ENCODE measurements around the gene PHGDH. TPM values are rescaled to one million over a fixed set of nuclear protein-coding genes. Genes with fewer than 3 reads are reported as not detected.

Gene PHGDH
- total and polyA plus RNA-seq, 5 donors from 2014 or later: 1.5 to 6.6 (median 4.4) TPM

DNA sequence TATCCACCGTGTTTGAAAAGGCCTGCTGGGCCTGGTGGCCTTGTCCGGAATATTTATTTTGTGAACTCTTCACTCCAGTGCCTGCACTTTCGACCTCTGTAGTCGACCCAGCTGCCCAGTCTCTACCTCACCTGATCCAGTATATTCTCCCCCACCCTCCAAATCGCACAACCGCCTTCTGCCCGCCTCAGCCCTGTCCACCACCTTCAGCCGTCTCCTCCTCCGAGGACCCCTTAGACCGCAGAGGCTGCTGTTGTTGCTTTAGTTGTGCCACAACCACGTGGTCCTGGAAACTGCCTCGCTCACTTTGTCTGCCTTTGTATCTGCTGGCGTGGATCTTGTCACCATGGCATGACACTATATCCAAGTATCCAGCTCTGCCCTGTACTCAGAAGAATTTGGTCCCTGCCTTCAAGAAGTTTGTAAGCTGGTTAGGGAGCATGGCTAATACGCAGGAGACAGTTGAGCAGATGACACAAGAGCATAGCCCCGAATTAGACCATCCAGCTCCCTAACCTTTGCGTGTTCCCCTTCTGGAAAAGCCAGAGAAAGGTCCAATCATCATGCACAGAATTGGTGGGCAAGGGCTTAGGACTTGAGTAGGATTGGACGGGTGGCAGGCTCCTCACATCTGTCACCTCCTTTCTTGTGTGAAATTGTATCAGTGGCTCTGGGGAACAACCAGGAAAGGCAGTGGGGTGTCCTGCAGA lies 1.5 kb downstream of the PHGDH start:
- Histone ChIP-seq H3K4me1 (ENCODE audit: control insufficient read depth, insufficient read depth, low read length, poor library complexity, severe bottlenecking) (peaks cover 11% of the 10 kb centered on the region), H3K27ac (ENCODE audit: insufficient read depth, low read length, poor library complexity, severe bottlenecking) (no peak overlapping the region), H3K27me3 (ENCODE audit: control insufficient read depth, insufficient read depth, low read length) (peaks cover 7% of the 10 kb centered on the region), H3K36me3 (ENCODE audit: control insufficient read depth, insufficient read depth, low read length) (no peaks in the 10 kb centered on the region), H3K9me3 (ENCODE audit: control insufficient read depth in 2 of 2, low read length in 2 of 2) (no peaks in the 10 kb centered on the region), H3K4me3 (ENCODE audit: low read depth, low read length) (no peak overlapping the region)
- Mint-ChIP-seq H3K27ac (no peak overlapping the region), H3K4me1 (peaks cover 8 to 15% (median 10%) of the 10 kb centered on the region in 4 donors), H3K9me3 (peaks cover 0 to 2% (median 0%) of the 10 kb centered on the region in 7 donors), H3K36me3 (no peaks in the 10 kb centered on the region), H3K27me3 (peaks cover 39% of the 10 kb centered on the region), H3K4me3 (peak overlapping the region; percentile 39 to 93 (median 72))
- ATAC-seq (ENCODE audit: low read depth in 2 of 2) (no peak), DNase-seq (no peak)

DNA sequence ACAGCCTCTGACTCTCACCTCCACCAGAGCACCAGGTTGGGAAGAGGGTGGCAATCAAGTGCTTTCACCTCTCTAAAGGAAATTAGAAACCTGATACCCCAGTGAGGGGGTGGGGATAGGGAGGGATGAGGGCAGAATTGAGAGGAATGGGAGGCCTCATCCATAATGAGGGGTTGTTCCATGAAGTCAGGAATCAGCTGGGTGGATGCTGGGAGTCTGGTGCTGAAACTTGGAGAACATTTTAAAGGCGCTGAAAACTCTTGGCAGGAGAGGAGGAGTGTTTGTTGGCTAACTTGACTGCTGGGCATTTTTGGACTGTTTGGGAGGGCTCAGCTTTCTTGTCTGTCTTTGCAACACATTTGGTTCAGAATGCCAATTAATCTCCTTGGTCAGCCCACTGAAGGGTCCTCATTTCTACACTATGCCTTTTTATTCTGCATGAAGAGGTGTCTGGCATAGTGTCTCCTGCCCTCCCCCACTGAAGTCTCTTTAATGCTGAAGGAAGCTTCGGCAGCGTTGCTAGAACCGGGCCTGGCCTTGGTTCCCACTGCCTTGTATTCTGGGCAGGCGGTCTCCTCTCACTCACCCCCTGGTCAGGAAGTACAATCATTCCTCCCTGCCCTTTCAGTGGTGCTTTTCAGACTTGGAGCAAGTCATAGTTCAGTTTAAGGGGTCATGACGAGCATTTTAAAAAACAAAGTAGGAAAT lies 2.2 kb downstream of the PHGDH start:
- Histone ChIP-seq H3K4me1 (ENCODE audit: control insufficient read depth, insufficient read depth, low read length, poor library complexity, severe bottlenecking) (peaks cover 11% of the 10 kb centered on the region), H3K36me3 (ENCODE audit: control insufficient read depth, insufficient read depth, low read length) (no peaks in the 10 kb centered on the region), H3K27ac (ENCODE audit: insufficient read depth, low read length, poor library complexity, severe bottlenecking) (no peak overlapping the region), H3K4me3 (ENCODE audit: low read depth, low read length) (no peak overlapping the region), H3K27me3 (ENCODE audit: control insufficient read depth, insufficient read depth, low read length) (peaks cover 7% of the 10 kb centered on the region), H3K9me3 (ENCODE audit: control insufficient read depth in 2 of 2, low read length in 2 of 2) (no peaks in the 10 kb centered on the region)
- Mint-ChIP-seq H3K9me3 (peaks cover 0 to 2% (median 0%) of the 10 kb centered on the region in 7 donors), H3K27me3 (peaks cover 39% of the 10 kb centered on the region), H3K27ac (no peak overlapping the region), H3K36me3 (no peaks in the 10 kb centered on the region), H3K4me1 (peaks cover 8 to 15% (median 10%) of the 10 kb centered on the region in 4 donors), H3K4me3 (peak overlapping the region in 3 of 4 donors; percentile 13 to 93 (median 69))
- ATAC-seq (ENCODE audit: low read depth in 2 of 2) (no peak), DNase-seq (no peak)

DNA sequence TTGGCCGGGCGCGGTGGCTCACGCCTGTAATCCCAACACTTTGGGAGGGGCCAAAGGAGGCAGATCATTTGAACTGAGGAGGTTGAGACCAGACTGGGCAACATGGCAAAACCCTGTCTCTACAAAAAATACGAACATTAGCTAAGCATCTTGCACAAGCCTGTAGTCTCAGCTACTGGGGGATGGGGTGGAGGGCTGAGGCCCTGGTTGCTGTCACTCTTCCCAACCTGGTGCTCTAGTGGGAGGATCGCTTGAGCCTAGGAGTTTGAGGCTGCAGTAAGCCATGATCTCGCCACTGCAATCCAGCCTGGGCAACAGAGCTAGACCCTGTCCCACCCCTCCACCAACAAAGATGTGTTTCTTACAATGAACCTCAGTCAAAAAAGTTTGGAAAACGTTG lies 2.8 kb downstream of the PHGDH start:
- H3K27me3 ChIP-seq (ENCODE audit: control insufficient read depth, insufficient read depth, low read length): peaks cover 7% of the 10 kb centered on the region
- peaks cover 11% of the 10 kb centered on the region for H3K4me1 ChIP-seq (ENCODE audit: control insufficient read depth, insufficient read depth, low read length, poor library complexity, severe bottlenecking)
- H3K9me3 ChIP-seq (ENCODE audit: control insufficient read depth in 2 of 2, low read length in 2 of 2): no peaks in the 10 kb centered on the region
- DNase-seq: no peak
- no peak overlapping the region for H3K4me3 Mint-ChIP-seq
- no peaks in the 10 kb centered on the region for H3K36me3 ChIP-seq (ENCODE audit: control insufficient read depth, insufficient read depth, low read length)
- peaks cover 8 to 15% (median 10%) of the 10 kb centered on the region in 4 donors for H3K4me1 Mint-ChIP-seq
- no peak overlapping the region for H3K27ac Mint-ChIP-seq
- no peak for ATAC-seq (ENCODE audit: low read depth in 2 of 2)
- no peak overlapping the region for H3K4me3 ChIP-seq (ENCODE audit: low read depth, low read length)
- no peak overlapping the region for H3K27ac ChIP-seq (ENCODE audit: insufficient read depth, low read length, poor library complexity, severe bottlenecking)
- H3K36me3 Mint-ChIP-seq: no peaks in the 10 kb centered on the region
- H3K27me3 Mint-ChIP-seq: peaks cover 39% of the 10 kb centered on the region
- peaks cover 0 to 1% (median 0%) of the 10 kb centered on the region in 7 donors for H3K9me3 Mint-ChIP-seq

DNA sequence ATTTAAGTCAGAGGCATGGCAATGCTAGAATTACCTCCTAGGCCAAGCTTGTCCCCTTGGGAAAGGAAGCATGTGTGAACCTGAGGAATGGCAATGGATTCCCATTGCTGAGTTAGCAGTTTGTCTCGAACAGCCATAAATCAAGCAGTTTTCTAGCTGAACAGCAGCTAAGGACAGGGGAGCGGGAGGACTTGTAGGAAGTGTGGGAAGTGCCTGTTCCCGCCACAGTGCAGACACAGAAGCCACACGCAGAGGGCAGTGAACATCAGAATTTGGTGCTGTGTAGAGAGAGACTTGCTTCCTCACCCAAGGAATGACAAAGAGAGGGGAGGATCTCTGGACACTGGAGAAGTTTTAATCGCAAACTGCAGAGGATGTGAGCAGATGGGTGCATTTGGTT lies 3.8 kb downstream of the PHGDH start:
- H3K27ac ChIP-seq (ENCODE audit: insufficient read depth, low read length, poor library complexity, severe bottlenecking): no peak overlapping the region
- Mint-ChIP-seq H3K27me3 (peaks cover 30% of the 10 kb centered on the region), H3K4me3 (no peak overlapping the region), H3K36me3 (no peaks in the 10 kb centered on the region), H3K9me3 (peaks cover 0 to 1% (median 0%) of the 10 kb centered on the region in 7 donors), H3K27ac (peak overlapping the region in 1 of 3 donors; percentile 12), H3K4me1 (peaks cover 7 to 15% (median 10%) of the 10 kb centered on the region in 4 donors)
- no peaks in the 10 kb centered on the region for H3K36me3 ChIP-seq (ENCODE audit: control insufficient read depth, insufficient read depth, low read length)
- ATAC-seq (ENCODE audit: low read depth in 2 of 2) (no peak), DNase-seq (no peak)
- H3K9me3 ChIP-seq (ENCODE audit: control insufficient read depth in 2 of 2, low read length in 2 of 2): no peaks in the 10 kb centered on the region
- peaks cover 11% of the 10 kb centered on the region for H3K4me1 ChIP-seq (ENCODE audit: control insufficient read depth, insufficient read depth, low read length, poor library complexity, severe bottlenecking)
- H3K4me3 ChIP-seq (ENCODE audit: low read depth, low read length): no peak overlapping the region
- H3K27me3 ChIP-seq (ENCODE audit: control insufficient read depth, insufficient read depth, low read length): peaks cover 4% of the 10 kb centered on the region

DNA sequence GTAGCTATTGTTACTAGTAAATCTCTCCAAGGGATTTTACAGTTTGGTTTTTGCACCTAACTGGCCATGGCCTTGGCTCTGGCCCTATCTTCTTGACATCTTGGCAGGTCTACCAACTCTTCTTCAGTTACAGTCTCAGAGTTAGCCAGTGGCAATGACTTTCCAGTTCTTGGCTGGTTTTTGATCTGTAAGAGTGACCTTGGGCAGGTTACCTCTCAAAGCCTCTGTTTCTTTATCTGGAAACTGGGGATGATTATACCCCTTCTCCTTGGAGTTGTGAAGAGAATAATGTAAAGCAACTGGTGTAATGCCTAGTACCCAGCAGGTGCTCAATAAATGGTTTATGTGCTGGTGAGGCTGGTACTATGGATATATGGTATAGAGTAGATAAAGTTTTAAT lies 6.7 kb downstream of the PHGDH start:
- DNase-seq (no peak), ATAC-seq (ENCODE audit: low read depth in 2 of 2) (no peak)
- Histone ChIP-seq H3K27me3 (ENCODE audit: control insufficient read depth, insufficient read depth, low read length) (no peaks in the 10 kb centered on the region), H3K4me3 (ENCODE audit: low read depth, low read length) (no peak overlapping the region), H3K4me1 (ENCODE audit: control insufficient read depth, insufficient read depth, low read length, poor library complexity, severe bottlenecking) (no peaks in the 10 kb centered on the region), H3K27ac (ENCODE audit: insufficient read depth, low read length, poor library complexity, severe bottlenecking) (no peak overlapping the region), H3K9me3 (ENCODE audit: control insufficient read depth in 2 of 2, low read length in 2 of 2) (no peaks in the 10 kb centered on the region), H3K36me3 (ENCODE audit: control insufficient read depth, insufficient read depth, low read length) (no peaks in the 10 kb centered on the region)
- Mint-ChIP-seq H3K9me3 (peaks cover 0 to 1% (median 0%) of the 10 kb centered on the region in 7 donors), H3K27ac (no peak overlapping the region), H3K4me1 (peaks cover 0 to 1% (median 0%) of the 10 kb centered on the region in 4 donors), H3K36me3 (no peaks in the 10 kb centered on the region), H3K4me3 (no peak overlapping the region), H3K27me3 (peaks cover 8% of the 10 kb centered on the region)

DNA sequence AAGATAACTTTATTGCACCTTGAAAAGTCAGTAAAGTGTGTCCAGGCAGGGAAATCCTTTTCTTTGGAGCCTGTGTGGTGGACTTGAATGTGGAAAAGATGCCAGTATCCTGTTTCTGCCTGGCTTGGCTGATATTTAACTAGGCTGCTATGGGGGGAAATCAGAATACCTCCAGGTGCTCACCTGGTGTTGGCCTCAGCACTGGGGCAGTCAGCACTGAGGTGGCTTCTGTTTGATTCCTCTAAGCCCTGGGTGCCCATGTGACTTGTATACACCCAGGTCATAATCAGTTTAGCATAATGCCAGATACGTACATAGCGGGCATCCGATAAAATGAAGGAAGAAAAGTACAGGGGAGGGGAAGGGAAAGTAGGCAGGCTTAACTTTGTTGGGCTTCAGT lies 7.2 kb downstream of the PHGDH start:
- H3K4me3 ChIP-seq (ENCODE audit: low read depth, low read length): no peak overlapping the region
- no peak overlapping the region for H3K27ac Mint-ChIP-seq
- H3K4me3 Mint-ChIP-seq: no peak overlapping the region
- no peak overlapping the region for H3K27ac ChIP-seq (ENCODE audit: insufficient read depth, low read length, poor library complexity, severe bottlenecking)
- peaks cover 0 to 1% (median 0%) of the 10 kb centered on the region in 7 donors for H3K9me3 Mint-ChIP-seq
- no peaks in the 10 kb centered on the region for H3K4me1 Mint-ChIP-seq
- H3K9me3 ChIP-seq (ENCODE audit: control insufficient read depth in 2 of 2, low read length in 2 of 2): no peaks in the 10 kb centered on the region
- peaks cover 7% of the 10 kb centered on the region for H3K27me3 Mint-ChIP-seq
- DNase-seq (no peak), ATAC-seq (ENCODE audit: low read depth in 2 of 2) (no peak)
- no peaks in the 10 kb centered on the region for H3K27me3 ChIP-seq (ENCODE audit: control insufficient read depth, insufficient read depth, low read length)
- no peaks in the 10 kb centered on the region for H3K36me3 ChIP-seq (ENCODE audit: control insufficient read depth, insufficient read depth, low read length)
- H3K4me1 ChIP-seq (ENCODE audit: control insufficient read depth, insufficient read depth, low read length, poor library complexity, severe bottlenecking): no peaks in the 10 kb centered on the region
- no peaks in the 10 kb centered on the region for H3K36me3 Mint-ChIP-seq

DNA sequence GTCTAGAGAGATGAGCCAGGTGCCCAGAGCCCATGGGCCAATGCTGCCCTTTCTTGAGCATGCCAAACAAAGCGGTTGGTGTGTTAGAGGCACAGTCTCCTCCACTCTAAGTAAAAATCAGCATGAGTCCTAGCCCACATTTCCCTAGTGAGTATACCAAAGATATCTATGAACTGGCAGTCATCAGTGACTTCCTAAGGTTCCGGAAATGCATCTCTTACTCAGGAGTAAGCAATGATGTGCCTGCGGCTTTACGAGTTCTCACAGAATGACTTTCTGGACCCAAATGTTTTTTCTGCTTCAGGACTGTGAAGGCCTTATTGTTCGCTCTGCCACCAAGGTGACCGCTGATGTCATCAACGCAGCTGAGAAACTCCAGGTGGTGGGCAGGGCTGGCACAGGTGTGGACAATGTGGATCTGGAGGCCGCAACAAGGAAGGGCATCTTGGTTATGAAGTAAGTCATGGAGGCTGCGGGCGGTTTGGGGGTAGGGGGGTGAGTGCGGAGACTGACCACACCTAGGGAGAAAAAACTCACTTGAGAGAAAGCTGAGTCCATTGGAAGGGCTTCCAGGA lies 9.2 kb downstream of the PHGDH start:
- Mint-ChIP-seq H3K4me3 (no peak overlapping the region), H3K4me1 (no peaks in the 10 kb centered on the region), H3K27ac (no peak overlapping the region), H3K27me3 (peaks cover 4% of the 10 kb centered on the region), H3K9me3 (peaks cover 0 to 1% (median 0%) of the 10 kb centered on the region in 7 donors), H3K36me3 (no peaks in the 10 kb centered on the region)
- Histone ChIP-seq H3K4me1 (ENCODE audit: control insufficient read depth, insufficient read depth, low read length, poor library complexity, severe bottlenecking) (no peaks in the 10 kb centered on the region), H3K4me3 (ENCODE audit: low read depth, low read length) (no peak overlapping the region), H3K9me3 (ENCODE audit: control insufficient read depth in 2 of 2, low read length in 2 of 2) (no peaks in the 10 kb centered on the region), H3K27ac (ENCODE audit: insufficient read depth, low read length, poor library complexity, severe bottlenecking) (no peak overlapping the region), H3K27me3 (ENCODE audit: control insufficient read depth, insufficient read depth, low read length) (no peaks in the 10 kb centered on the region), H3K36me3 (ENCODE audit: control insufficient read depth, insufficient read depth, low read length) (no peaks in the 10 kb centered on the region)
- DNase-seq: no peak
- ATAC-seq (ENCODE audit: low read depth in 2 of 2): no peak

All from CD4-positive, CD25-positive, alpha-beta regulatory T cell (primary cell).